NCI-H748 (cell line): ENCODE data around the gene SAP25.

ENCODE experiments used
- DNase-seq: peaks from one replicate; lab custom pipeline; 2025; ENCODE audit not compliant: unreplicated experiment; lab: John Stamatoyannopoulos, UW

SAP25 gene

GRCh38 chr7:100598425-100598824, 24.7 kb upstream of the SAP25 start:
- no peak for DNase-seq

- no peak for DNase-seq
Observed at GRCh38 chr7:100595188-100595587, 21.5 kb upstream of the SAP25 start.

- DNase-seq = no peak
Observed at GRCh38 chr7:100591596-100591995, 17.9 kb upstream of the SAP25 start.

GRCh38 chr7:100590077-100590737, 16.5 kb upstream of the SAP25 start:
- DNase-seq = no peak

- DNase-seq = no peak
Observed at GRCh38 chr7:100589341-100589947, 15.7 kb upstream of the SAP25 start.

GRCh38 chr7:100588438-100588837, 14.7 kb upstream of the SAP25 start:
- DNase-seq = no peak

GRCh38 chr7:100586266-100587025, 12.7 kb upstream of the SAP25 start, which contains the start of gene FBXO24:
Gene FBXO24 (plus strand): TSS chr7:100586328. CDS start chr7:100586626, 298 bp downstream.
- peak; percentile 99 for DNase-seq

- peak; percentile 73 for DNase-seq
Observed at GRCh38 chr7:100585511-100586265, 12.0 kb upstream of the SAP25 start, which contains the start of gene LRCH4. Gene LRCH4 (minus strand): TSS chr7:100586129. CDS start chr7:100586100, 29 bp downstream.

GRCh38 chr7:100584683-100585510, 11.2 kb upstream of the SAP25 start:
- DNase-seq = peak; percentile 62

GRCh38 chr7:100584054-100584682, 10.5 kb upstream of the SAP25 start:
- DNase-seq = no peak

GRCh38 chr7:100583132-100584053, 9.7 kb upstream of the SAP25 start:
- DNase-seq = no peak

- no peak for DNase-seq
Observed at GRCh38 chr7:100582650-100583049, 8.9 kb upstream of the SAP25 start.

- no peak for DNase-seq
Observed at GRCh38 chr7:100582041-100582579, 8.4 kb upstream of the SAP25 start.

- no peak for DNase-seq
Observed at GRCh38 chr7:100580466-100581283, 7.0 kb upstream of the SAP25 start.

GRCh38 chr7:100578246-100579183, 4.8 kb upstream of the SAP25 start:
- DNase-seq = no peak

GRCh38 chr7:100577507-100577906, 3.8 kb upstream of the SAP25 start:
- DNase-seq = no peak

GRCh38 chr7:100577103-100577502, 3.4 kb upstream of the SAP25 start:
- DNase-seq = no peak
